B cell (primary cell): Measurements from ENCODE around the gene VANGL1. TPM values are rescaled to one million over a fixed set of nuclear protein-coding genes. Genes with fewer than 3 reads are reported as not detected.

ENCODE experiments used
- ATAC-seq: fragments of 200-7000 bp; cut with Tn5 transposase; one replicate; pipeline ENCODE4 v1.10.0; 2021; ENCODE audit warnings: low read depth, mild to moderate bottlenecking, moderate number of reproducible peaks, moderate library complexity
- CTCF ChIA-PET: fragments of 350-600 bp; sonication (Branson Sonifier 250); formaldehyde crosslinking; loops from one replicate; lab custom pipeline; 2021; ENCODE audit warnings: antibody characterized with exemption, inconsistent platforms; lab: Charles Lee
- POLR2A ChIA-PET: fragments of 350-600 bp; sonication (Branson Sonifier 250); formaldehyde crosslinking; loops from one replicate; lab custom pipeline; 2021; ENCODE audit warnings: antibody characterized with exemption; lab: Charles Lee
- DNase-seq: peaks from one replicate; pipeline ENCODE4 v3.0.0; 2013
- H2AFZ ChIP-seq: 2 replicates; pipeline ENCODE4 v1.6.1; 2012; ENCODE audit warnings: mild to moderate bottlenecking, low read depth, low read length; ENCODE audit not compliant: insufficient read depth, poor library complexity, severe bottlenecking
- H3K27ac ChIP-seq, 2 donors: 1 replicate in 1 of 2; 2 replicates in 1 of 2; pipeline ENCODE4 v1.5.1; 2012 to 2013; ENCODE audit warnings: low read length in 2 of 2, mild to moderate bottlenecking in 2 of 2, moderate library complexity in 1 of 2
- H3K27me3 ChIP-seq, 4 experiments: fragments of 200-600 bp in 1 of 4; sonication (generic) in 1 of 4; replicated peaks in 1 of 4; 1 replicate in 2 of 4; 2 replicates in 2 of 4; pipeline versions ENCODE4 v1.6.1 to v1.7.0; 2013 to 2016; ENCODE audit warnings: low read length in 3 of 4, mild to moderate bottlenecking in 2 of 4, mixed read lengths in 1 of 4, moderate library complexity in 1 of 4; ENCODE audit not compliant: insufficient read depth in 4 of 4, control insufficient read depth in 3 of 4; ENCODE audit errors: control extremely low read depth in 1 of 4
- H3K36me3 ChIP-seq, 2 experiments: replicated peaks in 1 of 2; 1 replicate in 1 of 2; 2 replicates in 1 of 2; pipeline versions ENCODE4 v1.6.1 to v1.7.1; 2013; ENCODE audit warnings: low read length in 1 of 2; ENCODE audit not compliant: insufficient read depth in 2 of 2, control insufficient read depth in 1 of 2; ENCODE audit errors: control extremely low read depth in 1 of 2, extremely low read depth in 1 of 2
- H3K4me1 ChIP-seq, 2 donors: fragments of 200-600 bp in 1 of 2; sonication (generic) in 1 of 2; 1 replicate in 1 of 2; 2 replicates in 1 of 2; pipeline versions ENCODE4 v1.5.1 to v1.6.1; 2013 to 2017; ENCODE audit warnings: low read length in 2 of 2; ENCODE audit not compliant: control insufficient read depth in 2 of 2, insufficient read depth in 2 of 2
- H3K4me2 ChIP-seq: replicated peaks from 2 replicates; pipeline ENCODE3; 2012; ENCODE audit warnings: mild to moderate bottlenecking, low read depth, low read length; ENCODE audit not compliant: poor library complexity, severe bottlenecking
- H3K4me3 ChIP-seq, 5 experiments: fragments of 200-600 bp in 1 of 5; sonication (generic) in 1 of 5; 1 replicate in 3 of 5; 2 replicates in 2 of 5; pipeline versions ENCODE4 v1.5.1 to v1.7.0; 2011 to 2016; ENCODE audit warnings: low read length in 4 of 5, mild to moderate bottlenecking in 4 of 5, low read depth in 2 of 5, control low read depth in 1 of 5, moderate library complexity in 1 of 5; ENCODE audit not compliant: insufficient read depth in 1 of 5; ENCODE audit errors: control extremely low read depth in 1 of 5, extremely low read depth in 1 of 5
- H3K79me2 ChIP-seq: fragments of 200-600 bp; sonication (generic); one replicate; pipeline ENCODE4 v1.6.0; 2016; ENCODE audit warnings: low read length; ENCODE audit not compliant: control insufficient read depth, insufficient read depth
- H3K9ac ChIP-seq: fragments of 200-600 bp; sonication (generic); 2 replicates; pipeline ENCODE4 v1.6.1; 2017; ENCODE audit warnings: mild to moderate bottlenecking, low read length, moderate library complexity
- H3K9me3 ChIP-seq, 3 donors: one replicate each; pipeline versions ENCODE4 v1.6.1 to v1.7.1; 2013; ENCODE audit warnings: low read length in 2 of 3; ENCODE audit not compliant: control insufficient read depth in 2 of 3, insufficient read depth in 1 of 3; ENCODE audit errors: control extremely low read depth in 1 of 3
- H4K20me1 ChIP-seq: 2 replicates; pipeline ENCODE4 v1.6.0; 2012; ENCODE audit warnings: mild to moderate bottlenecking, low read length; ENCODE audit not compliant: insufficient read depth, control insufficient read depth, poor library complexity, severe bottlenecking
- H3K27ac Mint-ChIP-seq: one replicate; pipeline ENCODE4 v1.8.0; 2021; ENCODE audit warnings: mixed read lengths
- H3K27me3 Mint-ChIP-seq: one replicate; pipeline ENCODE4 v1.8.0; 2021; ENCODE audit warnings: mixed read lengths
- H3K4me1 Mint-ChIP-seq: one replicate; pipeline ENCODE4 v1.8.0; 2021; ENCODE audit warnings: mixed read lengths
- H3K4me3 Mint-ChIP-seq: one replicate; pipeline ENCODE4 v1.8.0; 2021; ENCODE audit warnings: mixed read lengths
- H3K9me3 Mint-ChIP-seq: one replicate; pipeline ENCODE4 v1.8.0; 2022; ENCODE audit warnings: mixed read lengths; ENCODE audit not compliant: insufficient read depth
- CTCF ChIP-seq: fragments of 200-600 bp; IDR thresholded peaks from one replicate; pipeline ENCODE4 v1.8.0; 2022; ENCODE audit warnings: antibody characterized with exemption, mild to moderate bottlenecking
- EZH2 ChIP-seq: IDR thresholded peaks from 2 replicates; pipeline ENCODE4 v1.6.1; 2012; ENCODE audit warnings: borderline replicate concordance, low read depth, mild to moderate bottlenecking, moderate library complexity, low read length; ENCODE audit not compliant: insufficient read depth, poor library complexity, severe bottlenecking
- WGBS: methylation state at CpG from one replicate; pipeline ENCODE4 v1.1.5; 2013; ENCODE audit warnings: missing lambda C conversion rate; ENCODE audit not compliant: insufficient coverage; 5-methylcytosine and 5-hydroxymethylcytosine counted together
- intact Hi-C: fragments of 100-400 bp; cut with micrococcal nuclease; formaldehyde crosslinking; loops from one replicate; pipeline ENCODE4 v1.10.0; 2022
- polyA plus RNA-seq: library from polyadenylated mRNA; depleted of rRNA; stranded (reverse); fragments of >200 nt; gene quantifications from 2 replicates; pipeline ENCODE4 v1.2.3, GENCODE V29; 2012
- total RNA-seq, 2 donors: library from RNA; stranded (reverse); fragments of 120-200 nt in 1 of 2; gene quantifications; 1 replicate in 1 of 2; 2 replicates in 1 of 2; pipeline versions ENCODE4 v1.2.3 to v1.2.4, GENCODE V29; 2013 to 2022

Gene VANGL1
- total and polyA plus RNA-seq, 2 donors (not counting 1 experiment from before 2014, with no cell fraction given) = 0.21 to 0.30 TPM

- Mint-ChIP-seq H3K4me3 (no peak overlapping the region), H3K9me3 (no peaks in the 10 kb centered on the region), H3K27me3 (peaks cover 16% of the 10 kb centered on the region), H3K27ac (no peak overlapping the region), H3K4me1 (no peaks in the 10 kb centered on the region)
- Histone ChIP-seq H3K4me3 (no peak overlapping the region), H2AFZ (no peak overlapping the region), H3K9me3 (no peaks in the 10 kb centered on the region), H3K27ac (no peak overlapping the region), H3K9ac (no peak overlapping the region), H3K27me3 (no peaks in the 10 kb centered on the region), H3K79me2 (no peaks in the 10 kb centered on the region), H4K20me1 (no peaks in the 10 kb centered on the region), H3K4me2 (no peak overlapping the region), H3K36me3 (no peaks in the 10 kb centered on the region), H3K4me1 (no peaks in the 10 kb centered on the region)
- POLR2A ChIA-PET = no interaction called here
- DNase-seq (no peak), ATAC-seq (no peak)
- TF ChIP-seq CTCF (no peak), EZH2 (no peak)
- CTCF ChIA-PET = no interaction called here
- intact Hi-C loops = no loop called here
- WGBS = 95% methylated on average over 7 of the region's 7 CpGs
Observed at GRCh38 chr1:115719285-115719684, 77.5 kb downstream of the VANGL1 start.

GRCh38 chr1:115722221-115722620 is 80.5 kb downstream of the VANGL1 start:
- Histone ChIP-seq H4K20me1 (no peaks in the 10 kb centered on the region), H3K36me3 (no peaks in the 10 kb centered on the region), H3K27ac (no peak overlapping the region), H3K4me3 (no peak overlapping the region), H3K9me3 (no peaks in the 10 kb centered on the region), H3K4me2 (no peak overlapping the region), H3K27me3 (no peaks in the 10 kb centered on the region), H2AFZ (no peak overlapping the region), H3K9ac (no peak overlapping the region), H3K79me2 (no peaks in the 10 kb centered on the region), H3K4me1 (no peaks in the 10 kb centered on the region)
- no CpG with 5 or more reads among the region's 1 CpG for WGBS
- ChIA-PET POLR2A (no interaction called here), CTCF (no interaction called here)
- intact Hi-C loops = no loop called here
- TF ChIP-seq EZH2 = no peak
- no peak for TF ChIP-seq CTCF
- no peak overlapping the region for H3K27ac Mint-ChIP-seq
- H3K9me3 Mint-ChIP-seq = no peaks in the 10 kb centered on the region
- DNase-seq (no peak), ATAC-seq (no peak)
- no peaks in the 10 kb centered on the region for H3K4me1 Mint-ChIP-seq
- peaks cover 8% of the 10 kb centered on the region for H3K27me3 Mint-ChIP-seq
- no peak overlapping the region for H3K4me3 Mint-ChIP-seq
